SU-DHL-6 (cell line): ENCODE results near the gene OR51B2.

ENCODE experiments used
- CTCF ChIP-seq: fragments of 200-600 bp; sonication (generic); IDR thresholded peaks from one replicate; pipeline ENCODE4 v1.5.1; 2017; ENCODE audit warnings: antibody characterized with exemption, mild to moderate bottlenecking, low read length, moderate library complexity; ENCODE audit not compliant: insufficient read depth, poor library complexity, severe bottlenecking
- EZH2phosphoT487 ChIP-seq: fragments of 200-600 bp; sonication (generic), shearing (Covaris generic); conservative IDR thresholded peaks from 2 replicates; pipeline ENCODE4 v1.6.1; 2018; ENCODE audit warnings: mild to moderate bottlenecking, antibody characterized with exemption, low read length, moderate library complexity, mixed read lengths

DNA sequence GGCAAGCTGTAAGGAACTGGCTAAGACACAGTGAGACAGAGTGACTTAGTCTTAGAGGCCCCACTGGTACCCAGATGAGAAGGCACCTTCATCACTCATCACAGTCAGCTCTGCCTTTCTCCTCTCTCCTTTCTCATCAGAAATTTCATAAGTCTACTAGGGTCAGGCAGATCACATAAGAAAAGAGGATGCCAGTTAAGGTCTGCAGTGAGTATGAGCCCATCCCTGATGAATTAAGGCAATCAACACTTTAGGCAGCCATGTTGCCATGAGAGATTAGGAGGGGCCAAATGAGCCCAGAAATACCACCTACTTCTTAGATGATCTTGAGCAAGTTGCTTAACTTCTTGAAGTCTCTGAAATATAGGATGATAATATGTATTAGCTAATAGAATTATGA lies 42.5 kb downstream of the OR51B2 start:
- TF ChIP-seq CTCF, result no peak
- TF ChIP-seq EZH2phosphoT487, result no peak
